ENCODE data around the gene KCNH4.

- TF ChIP-seq POLR2AphosphoS5 (IDR thresholded peaks at IDR 0.05; ENCODE audit: low read depth, low read length) (no peak), CTCF (IDR thresholded peaks at IDR 0.05) (no peak), SIN3A (IDR thresholded peaks at IDR 0.05; ENCODE audit: borderline replicate concordance, insufficient read depth, low read depth, low read length) (no peak), TCF7L2 (IDR thresholded peaks at IDR 0.05; ENCODE audit: low read depth, low read length) (no peak)
- TF ChIP-seq, protein P1, sequence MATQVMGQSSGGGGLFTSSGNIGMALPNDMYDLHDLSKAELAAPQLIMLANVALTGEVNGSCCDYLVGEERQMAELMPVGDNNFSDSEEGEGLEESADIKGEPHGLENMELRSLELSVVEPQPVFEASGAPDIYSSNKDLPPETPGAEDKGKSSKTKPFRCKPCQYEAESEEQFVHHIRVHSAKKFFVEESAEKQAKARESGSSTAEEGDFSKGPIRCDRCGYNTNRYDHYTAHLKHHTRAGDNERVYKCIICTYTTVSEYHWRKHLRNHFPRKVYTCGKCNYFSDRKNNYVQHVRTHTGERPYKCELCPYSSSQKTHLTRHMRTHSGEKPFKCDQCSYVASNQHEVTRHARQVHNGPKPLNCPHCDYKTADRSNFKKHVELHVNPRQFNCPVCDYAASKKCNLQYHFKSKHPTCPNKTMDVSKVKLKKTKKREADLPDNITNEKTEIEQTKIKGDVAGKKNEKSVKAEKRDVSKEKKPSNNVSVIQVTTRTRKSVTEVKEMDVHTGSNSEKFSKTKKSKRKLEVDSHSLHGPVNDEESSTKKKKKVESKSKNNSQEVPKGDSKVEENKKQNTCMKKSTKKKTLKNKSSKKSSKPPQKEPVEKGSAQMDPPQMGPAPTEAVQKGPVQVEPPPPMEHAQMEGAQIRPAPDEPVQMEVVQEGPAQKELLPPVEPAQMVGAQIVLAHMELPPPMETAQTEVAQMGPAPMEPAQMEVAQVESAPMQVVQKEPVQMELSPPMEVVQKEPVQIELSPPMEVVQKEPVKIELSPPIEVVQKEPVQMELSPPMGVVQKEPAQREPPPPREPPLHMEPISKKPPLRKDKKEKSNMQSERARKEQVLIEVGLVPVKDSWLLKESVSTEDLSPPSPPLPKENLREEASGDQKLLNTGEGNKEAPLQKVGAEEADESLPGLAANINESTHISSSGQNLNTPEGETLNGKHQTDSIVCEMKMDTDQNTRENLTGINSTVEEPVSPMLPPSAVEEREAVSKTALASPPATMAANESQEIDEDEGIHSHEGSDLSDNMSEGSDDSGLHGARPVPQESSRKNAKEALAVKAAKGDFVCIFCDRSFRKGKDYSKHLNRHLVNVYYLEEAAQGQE (IDR thresholded peaks at IDR 0.05; ENCODE audit: insufficient read depth in 1 of 2, low read depth in 2 of 2, low read length in 1 of 2) = no peak
Measured at GRCh38 chr17:42198897-42199296, 18.0 kb upstream of the KCNH4 start.

Measured in Panc1 (cell line).